ENCODE measurements around the gene TSPEAR. TPM values are rescaled to one million over a fixed set of nuclear protein-coding genes. Genes with fewer than 3 reads are reported as not detected.

TSPEAR gene
- total RNA-seq, 1 experiment from 2014 or later = not detected

- no peaks in the 10 kb centered on the region for H3K4me1 ChIP-seq (ENCODE audit: control insufficient read depth, insufficient read depth, low read length)
- no peak overlapping the region for H3K27ac ChIP-seq (ENCODE audit: low read length)
- ChIA-PET POLR2A (no interaction called here), CTCF (no interaction called here)
- DNase-seq (ENCODE audit: low read depth, low spot score) (no peak), ATAC-seq (no peak)
- no peak overlapping the region for H3K4me3 ChIP-seq (ENCODE audit: low read depth in 2 of 2, low read length in 2 of 2)
- no peaks in the 10 kb centered on the region for H3K36me3 ChIP-seq (ENCODE audit: control insufficient read depth, insufficient read depth, low read length)
- H3K27me3 ChIP-seq (ENCODE audit: control insufficient read depth, insufficient read depth, low read length) = no peaks in the 10 kb centered on the region
- in situ Hi-C loops (cut with HindIII; ENCODE audit: low pct_unique_long_range_greater_than_20kb, low sequenced_read_pairs) (no loop called here), intact Hi-C loops (cut with micrococcal nuclease; ENCODE audit: unreplicated experiment) (no loop called here)
- no peak for TF ChIP-seq POLR2AphosphoS5 (IDR thresholded peaks at IDR 0.05; ENCODE audit: low read depth, low read length)
- no peak for TF ChIP-seq SIN3A (IDR thresholded peaks at IDR 0.05; ENCODE audit: borderline replicate concordance, insufficient read depth, low read depth, low read length)
- TF ChIP-seq TCF7L2 (IDR thresholded peaks at IDR 0.05; ENCODE audit: low read depth, low read length) = no peak
- TF ChIP-seq REST (IDR thresholded peaks at IDR 0.05; ENCODE audit: insufficient read depth in 1 of 2, low read depth in 2 of 2, low read length in 1 of 2) = no peak
- no peak for TF ChIP-seq CTCF (IDR thresholded peaks at IDR 0.05)
- H3K9me3 ChIP-seq (ENCODE audit: control insufficient read depth, insufficient read depth, low read depth, low read length) = no peaks in the 10 kb centered on the region
- no TSS peak for BruUV-seq (replicated peaks)
Observed at GRCh38 chr21:44653123-44653522, 58.2 kb downstream of the TSPEAR start.

GRCh38 chr21:44650973-44651675 lies 60.2 kb downstream of the TSPEAR start:
- Histone ChIP-seq H3K27ac (ENCODE audit: low read length) (no peak overlapping the region), H3K9me3 (ENCODE audit: control insufficient read depth, insufficient read depth, low read depth, low read length) (no peaks in the 10 kb centered on the region), H3K4me3 (ENCODE audit: low read depth in 2 of 2, low read length in 2 of 2) (no peak overlapping the region), H3K36me3 (ENCODE audit: control insufficient read depth, insufficient read depth, low read length) (no peaks in the 10 kb centered on the region), H3K27me3 (ENCODE audit: control insufficient read depth, insufficient read depth, low read length) (no peaks in the 10 kb centered on the region), H3K4me1 (ENCODE audit: control insufficient read depth, insufficient read depth, low read length) (no peaks in the 10 kb centered on the region)
- no TSS peak for BruUV-seq (replicated peaks)
- POLR2A ChIA-PET = no interaction called here
- intact Hi-C loops (cut with micrococcal nuclease; ENCODE audit: unreplicated experiment) = no loop called here
- CTCF ChIA-PET = no interaction called here
- in situ Hi-C loops (cut with HindIII; ENCODE audit: low pct_unique_long_range_greater_than_20kb, low sequenced_read_pairs) = no loop called here
- no peak for DNase-seq (ENCODE audit: low read depth, low spot score)
- no peak for TF ChIP-seq POLR2AphosphoS5 (IDR thresholded peaks at IDR 0.05; ENCODE audit: low read depth, low read length)
- ATAC-seq = no peak

GRCh38 chr21:44650265-44650972 lies 61.0 kb downstream of the TSPEAR start:
- ATAC-seq (no peak), DNase-seq (ENCODE audit: low read depth, low spot score) (no peak)
- Histone ChIP-seq H3K4me3 (ENCODE audit: low read depth in 2 of 2, low read length in 2 of 2) (no peak overlapping the region), H3K27ac (ENCODE audit: low read length) (no peak overlapping the region), H3K4me1 (ENCODE audit: control insufficient read depth, insufficient read depth, low read length) (no peaks in the 10 kb centered on the region), H3K9me3 (ENCODE audit: control insufficient read depth, insufficient read depth, low read depth, low read length) (no peaks in the 10 kb centered on the region), H3K36me3 (ENCODE audit: control insufficient read depth, insufficient read depth, low read length) (no peaks in the 10 kb centered on the region), H3K27me3 (ENCODE audit: control insufficient read depth, insufficient read depth, low read length) (no peaks in the 10 kb centered on the region)
- intact Hi-C loops (cut with micrococcal nuclease; ENCODE audit: unreplicated experiment) = no loop called here
- BruUV-seq (replicated peaks) = no TSS peak
- ChIA-PET POLR2A (no interaction called here), CTCF (no interaction called here)
- in situ Hi-C loops (cut with HindIII; ENCODE audit: low pct_unique_long_range_greater_than_20kb, low sequenced_read_pairs) = no loop called here
- no peak for TF ChIP-seq REST (IDR thresholded peaks at IDR 0.05; ENCODE audit: insufficient read depth in 1 of 2, low read depth in 2 of 2, low read length in 1 of 2)
- TF ChIP-seq CTCF (IDR thresholded peaks at IDR 0.05) = no peak
- TF ChIP-seq POLR2AphosphoS5 (IDR thresholded peaks at IDR 0.05; ENCODE audit: low read depth, low read length) = no peak
- no peak for TF ChIP-seq SIN3A (IDR thresholded peaks at IDR 0.05; ENCODE audit: borderline replicate concordance, insufficient read depth, low read depth, low read length)
- TF ChIP-seq TCF7L2 (IDR thresholded peaks at IDR 0.05; ENCODE audit: low read depth, low read length) = no peak
